Measurements from ENCODE around the gene NPAS4.

Gene NPAS4

GRCh38 chr11:66473608-66474515 is 53.0 kb downstream of the NPAS4 start:
- in situ Hi-C loops (cut with MboI; ENCODE audit: low sequenced_read_pairs): no loop called here

- in situ Hi-C loops (cut with MboI; ENCODE audit: low sequenced_read_pairs): no loop called here
Observed at GRCh38 chr11:66475349-66476172, 54.7 kb downstream of the NPAS4 start.

Measured in HL-60/S4 treated with retinoic acid at 250 ng/mL for 4 days and 3 days (cell line).